A549 (cell line): ENCODE results near the gene CHST5. TPM values are rescaled to one million over a fixed set of nuclear protein-coding genes. Genes with fewer than 3 reads are reported as not detected.

Experiments
- ATAC-seq, 2 experiments: fragments of 200-7000 bp in 1 of 2; fragments of >200 bp in 1 of 2; cut with Nextera tagmentation in 1 of 2; cut with Tn5 transposase in 1 of 2; 3 replicates each; pipeline versions ENCODE4 v1.8.0 to v1.9.1; 2018 to 2020; ENCODE audit warnings: mild to moderate bottlenecking in 1 of 2, moderate library complexity in 1 of 2
- CTCF ChIA-PET: fragments of 300-600 bp; sonication (Branson Sonifier 250); formaldehyde crosslinking; extraction: SDS; loops from one replicate; lab custom pipeline; 2021; ENCODE audit warnings: antibody characterized with exemption, inconsistent platforms; lab: Yijun Ruan, JAX
- POLR2A ChIA-PET: fragments of 350-600 bp; formaldehyde crosslinking; extraction: SDS; loops from one replicate; lab custom pipeline; 2021; ENCODE audit warnings: antibody characterized with exemption, inconsistent platforms; lab: Yijun Ruan, JAX
- DNase-seq, 2 experiments: peaks; one replicate each; pipeline versions ENCODE4 v3.0.0 to v3.0.0-alpha.2; 2011 to 2016; ENCODE audit warnings: low read depth in 1 of 2, low spot score in 1 of 2
- FAIRE-seq: peaks from 2 replicates; lab custom pipeline; 2011; peaks lifted over from hg19 to GRCh38; lab: Jason Lieb, UNC
- H3K27ac ChIP-seq, 2 experiments: fragments of >200 bp; sonication (Bioruptor Twin); formaldehyde crosslinking; 3 replicates each; pipeline ENCODE4 v1.5.1; 2016 to 2017
- H3K4me1 ChIP-seq: fragments of >200 bp; sonication (Bioruptor Twin); formaldehyde crosslinking; 3 replicates; pipeline ENCODE4 v1.6.1; 2016
- H3K4me2 ChIP-seq: fragments of >200 bp; sonication (Bioruptor Twin); formaldehyde crosslinking; 3 replicates; pipeline ENCODE4 v1.6.1; 2016
- H3K4me3 ChIP-seq: fragments of >200 bp; sonication (Bioruptor Twin); formaldehyde crosslinking; 3 replicates; pipeline ENCODE4 v1.5.1; 2016
- H3K9me3 ChIP-seq: fragments of >200 bp; sonication (Bioruptor Twin); formaldehyde crosslinking; 3 replicates; pipeline ENCODE4 v1.6.1; 2016
- CBX8 ChIP-seq: fragments of 200-600 bp; sonication (generic); IDR thresholded peaks from 2 replicates; pipeline ENCODE4 v1.6.1; 2016
- CTCF ChIP-seq: fragments of >200 bp; sonication (Bioruptor Twin); formaldehyde crosslinking; IDR thresholded peaks from 3 replicates; pipeline ENCODE4 v1.5.1; 2016
- ELK1 ChIP-seq: fragments of 150-350 bp; IDR thresholded peaks from 2 replicates; pipeline ENCODE4 v1.6.1; 2014; ENCODE audit warnings: low read depth, mild to moderate bottlenecking, low read length
- FOSL2 ChIP-seq, 2 experiments: fragments of 450-650 bp in 1 of 2; fragments of >200 bp in 1 of 2; sonication (Bioruptor Twin) in 1 of 2; formaldehyde crosslinking; IDR thresholded peaks; 2 replicates each; pipeline versions ENCODE4 v1.5.0 to v1.6.1; 2016 to 2020; ENCODE audit warnings: mild to moderate bottlenecking in 1 of 2, moderate library complexity in 1 of 2
- HDAC2 ChIP-seq: fragments of 200-600 bp; sonication (generic); IDR thresholded peaks from 2 replicates; pipeline ENCODE4 v1.6.1; 2016
- HOXA7 ChIP-seq: fragments of 250-450 bp; sonication (Bioruptor Pico); IDR thresholded peaks from 2 replicates; pipeline ENCODE4 v1.5.0; 2020; ENCODE audit warnings: mild to moderate bottlenecking, moderate library complexity
- HOXB13 ChIP-seq: fragments of 250-450 bp; sonication (Bioruptor Pico); IDR thresholded peaks from 2 replicates; pipeline ENCODE4 v1.5.0; 2020; ENCODE audit warnings: low read depth, mild to moderate bottlenecking, moderate library complexity
- JUN ChIP-seq, 2 experiments: fragments of >200 bp; sonication (Bioruptor Twin); formaldehyde crosslinking; IDR thresholded peaks; 2 replicates in 1 of 2; 3 replicates in 1 of 2; pipeline ENCODE4 v1.6.1; 2016 to 2017
- JUNB ChIP-seq: fragments of >200 bp; sonication (Bioruptor Twin); formaldehyde crosslinking; IDR thresholded peaks from 2 replicates; pipeline ENCODE4 v1.6.1; 2016
- KDM1A ChIP-seq: fragments of 200-600 bp; sonication (generic); IDR thresholded peaks from 2 replicates; pipeline ENCODE4 v1.6.1; 2016; ENCODE audit warnings: low read depth, mild to moderate bottlenecking
- MAFK ChIP-seq: fragments of 450-650 bp; IDR thresholded peaks from 2 replicates; pipeline ENCODE4 v1.6.1; 2014; ENCODE audit not compliant: partially characterized antibody
- MAX ChIP-seq: IDR thresholded peaks from 2 replicates; pipeline ENCODE4 v1.6.1; 2012
- MAZ ChIP-seq: fragments of 150-350 bp; IDR thresholded peaks from 2 replicates; pipeline ENCODE4 v1.6.1; 2014; ENCODE audit warnings: antibody characterized with exemption, low read depth, low read length, borderline replicate concordance
- NFE2L2 ChIP-seq: fragments of 150-350 bp; conservative IDR thresholded peaks from 2 replicates; pipeline ENCODE4 v1.6.1; 2014; ENCODE audit warnings: low read length
- PBX3 ChIP-seq: IDR thresholded peaks from 2 replicates; pipeline ENCODE4 v1.6.1; 2012
- RAD21 ChIP-seq, 2 experiments: fragments of >200 bp in 1 of 2; sonication (Bioruptor Twin) in 1 of 2; formaldehyde crosslinking in 1 of 2; IDR thresholded peaks in 1 of 2; conservative IDR thresholded peaks in 1 of 2; 2 replicates in 1 of 2; 3 replicates in 1 of 2; pipeline ENCODE4 v1.6.1; 2012 to 2018; ENCODE audit warnings: inconsistent platforms in 1 of 2
- TFCP2L1 ChIP-seq: fragments of 250-450 bp; sonication (Bioruptor Pico); IDR thresholded peaks from 2 replicates; pipeline ENCODE4 v1.5.0; 2021; ENCODE audit warnings: mild to moderate bottlenecking
- TP53 ChIP-seq: fragments of 250-450 bp; sonication (Bioruptor Pico); IDR thresholded peaks from 2 replicates; pipeline ENCODE4 v1.5.0; 2021; ENCODE audit warnings: mild to moderate bottlenecking, moderate library complexity
- WGBS: methylation state at CpG from one replicate; pipeline ENCODE4 v1.1.6; 2017; ENCODE audit errors: missing lambda C conversion rate; 5-methylcytosine and 5-hydroxymethylcytosine counted together
- polyA plus RNA-seq, 4 experiments: library from polyadenylated mRNA; depleted of rRNA in 3 of 4; stranded (reverse); fragments of >200 nt; fragmentation: RNase III in 1 of 4; extraction: RNeasy Plus Mini Kit Qiagen cat#74134 plus additional on column Dnase treatment in 1 of 4; gene quantifications; 2 replicates in 3 of 4; 3 replicates in 1 of 4; pipeline ENCODE4 v1.2.3, GENCODE V29; 2011 to 2017

CHST5 gene
- polyA plus RNA-seq, 2 of the 4 experiments (the other 2 are of a cell fraction), result 0.05 TPM; not detected in 1

- Histone ChIP-seq H3K4me1 (no peaks in the 10 kb centered on the region), H3K9me3 (no peaks in the 10 kb centered on the region), H3K4me3 (no peak overlapping the region), H3K27ac (no peak overlapping the region), H3K4me2 (no peak overlapping the region)
- ATAC-seq (no peak), FAIRE-seq (no peak), DNase-seq (no peak)
- WGBS, result 90% methylated on average over 2 of the region's 2 CpGs
- ChIA-PET CTCF (interaction anchor here (1.1 to 1.3 kb wide), 3 partner anchors 10 to 43 kb away, joined by 3 read pairs; no protein-coding TSS in a partner anchor), POLR2A (no interaction called here)
- TF ChIP-seq PBX3 (no peak), FOSL2 (IDR thresholded peaks at IDR 0.05) (no peak), FOSL2 (CRISPR knock-in tag; IDR thresholded peaks at IDR 0.05) (no peak), JUNB (no peak), MAFK (no peak), CTCF (no peak), RAD21 (conservative IDR thresholded peaks at IDR 0.05 in 1 of 2, IDR thresholded peaks at IDR 0.05 in 1 of 2) (no peak), TP53 (CRISPR knock-in tag) (no peak), MAZ (no peak), MAX (no peak), TFCP2L1 (no peak), NFE2L2 (no peak), HDAC2 (no peak), JUN (IDR thresholded peaks at IDR 0.05) (no peak)
- TF ChIP-seq, all 56 proteins: peak for 0
These were observed 42.8 kb upstream of the CHST5 start for GRCh38 chr16:75578725-75579124.

- FAIRE-seq (no peak), DNase-seq (no peak)
- TF ChIP-seq KDM1A (no peak), JUN (IDR thresholded peaks at IDR 0.05) (no peak), HOXB13 (CRISPR knock-in tag) (no peak), HOXA7 (CRISPR knock-in tag) (no peak), CBX8 (no peak)
- TF ChIP-seq, all 56 proteins: peak for 0
- CTCF ChIA-PET, result interaction anchor here (1.2 kb wide), 1 partner anchor 23 kb away, joined by 3 read pairs; no protein-coding TSS in a partner anchor
- no peaks in the 10 kb centered on the region for H3K4me1 ChIP-seq
- 83% methylated on average over 7 of the region's 7 CpGs for WGBS
- no peak overlapping the region for H3K27ac ChIP-seq
- H3K4me2 ChIP-seq, result no peak overlapping the region
- no peaks in the 10 kb centered on the region for H3K9me3 ChIP-seq
- POLR2A ChIA-PET, result no interaction called here
- H3K4me3 ChIP-seq, result no peak overlapping the region
- ATAC-seq, result no peak
These were observed 42.3 kb upstream of the CHST5 start for GRCh38 chr16:75578212-75578611.

- Histone ChIP-seq H3K4me1 (no peaks in the 10 kb centered on the region), H3K4me2 (no peak overlapping the region), H3K27ac (no peak overlapping the region), H3K4me3 (no peak overlapping the region), H3K9me3 (no peaks in the 10 kb centered on the region)
- WGBS, result 86% methylated on average over 3 of the region's 3 CpGs
- ChIA-PET POLR2A (no interaction called here), CTCF (interaction anchor here (1.1 to 1.8 kb wide), 3 partner anchors 59 to 111 kb away, joined by 3 to 5 read pairs (median 3); no protein-coding TSS in a partner anchor)
- FAIRE-seq, result no peak
- TF ChIP-seq ELK1, result no peak
- TF ChIP-seq, all 56 proteins: peak for 0
- DNase-seq (no peak), ATAC-seq (no peak)
These were observed 40.5 kb upstream of the CHST5 start for GRCh38 chr16:75576384-75576811.
